SK-N-SH (cell line): Measurements from ENCODE around the gene CHST11. TPM values are rescaled to one million over a fixed set of nuclear protein-coding genes. Genes with fewer than 3 reads are reported as not detected.
A peak's percentile ranks its signal among the peaks of the same experiment; 100 is the strongest.

ENCODE experiments used
- CTCF ChIA-PET: fragments of 300-600, 350-600 bp; formaldehyde crosslinking; extraction: SDS; loops from one replicate; lab custom pipeline; 2021; lab: Yijun Ruan, JAX
- POLR2A ChIA-PET: fragments of 350-600 bp; sonication (Branson Sonifier 250); formaldehyde crosslinking; extraction: SDS; loops from one replicate; lab custom pipeline; 2020; ENCODE audit warnings: antibody characterized with exemption, inconsistent platforms; lab: Yijun Ruan, JAX
- DNase-seq: peaks from one replicate; pipeline ENCODE4 v3.0.0; 2012
- H2AFZ ChIP-seq: fragments of 200-600 bp; sonication (generic); 2 replicates; pipeline ENCODE4 v1.8.1; 2016; ENCODE audit warnings: antibody characterized with exemption, mild to moderate bottlenecking, low read depth
- H3F3A ChIP-seq: fragments of 200-600 bp; sonication (generic); replicated peaks from 2 replicates; pipeline ENCODE3; 2016; ENCODE audit warnings: antibody characterized with exemption, mild to moderate bottlenecking; ENCODE audit not compliant: insufficient read depth
- H3K27ac ChIP-seq, 2 experiments: fragments of 200-500 bp in 1 of 2; fragments of 200-600 bp in 1 of 2; sonication (Bioruptor generic) in 1 of 2; sonication (generic), shearing (Covaris generic) in 1 of 2; 2 replicates each; pipeline versions ENCODE4 v1.5.1 to v1.6.1; 2014 to 2016; ENCODE audit warnings: low read depth in 2 of 2, inconsistent platforms in 1 of 2, low read length in 1 of 2, mild to moderate bottlenecking in 1 of 2, mixed read lengths in 1 of 2
- H3K27me3 ChIP-seq: fragments of 200-600 bp; sonication (generic), shearing (Covaris generic); 2 replicates; pipeline ENCODE4 v1.6.1; 2016; ENCODE audit warnings: mixed run types; ENCODE audit not compliant: insufficient read depth
- H3K36me3 ChIP-seq, 2 experiments: fragments of 200-500 bp in 1 of 2; fragments of 200-600 bp in 1 of 2; sonication (Bioruptor generic) in 1 of 2; sonication (generic) in 1 of 2; replicated peaks in 1 of 2; 2 replicates each; pipeline versions ENCODE3 to v1.5.1; 2014 to 2016; ENCODE audit warnings: low read length in 1 of 2, mild to moderate bottlenecking in 1 of 2; ENCODE audit not compliant: insufficient read depth in 2 of 2, control insufficient read depth in 1 of 2
- H3K4me1 ChIP-seq, 2 experiments: fragments of 200-500 bp in 1 of 2; fragments of 200-600 bp in 1 of 2; sonication (Bioruptor generic) in 1 of 2; sonication (generic), shearing (Covaris generic) in 1 of 2; 2 replicates each; pipeline versions ENCODE4 v1.5.1 to v1.6.1; 2014 to 2016; ENCODE audit warnings: low read depth in 1 of 2, low read length in 1 of 2, mixed run types in 1 of 2; ENCODE audit not compliant: insufficient read depth in 2 of 2, control insufficient read depth in 1 of 2
- H3K4me2 ChIP-seq: fragments of 200-600 bp; sonication (generic), shearing (Covaris generic); 2 replicates; pipeline ENCODE4 v1.6.1; 2017; ENCODE audit warnings: mixed run types
- H3K4me3 ChIP-seq, 2 experiments: fragments of 200-500 bp in 1 of 2; fragments of 200-600 bp in 1 of 2; sonication (Bioruptor generic) in 1 of 2; sonication (generic), shearing (Covaris generic) in 1 of 2; 2 replicates each; pipeline versions ENCODE4 v1.5.1 to v1.8.1; 2014 to 2016; ENCODE audit warnings: low read depth in 2 of 2, inconsistent platforms in 1 of 2, low read length in 1 of 2, mild to moderate bottlenecking in 1 of 2, mixed read lengths in 1 of 2, moderate library complexity in 1 of 2
- H3K79me2 ChIP-seq: fragments of 200-600 bp; sonication (generic); 2 replicates; pipeline ENCODE4 v1.8.1; 2017; ENCODE audit warnings: mild to moderate bottlenecking; ENCODE audit not compliant: insufficient read depth
- H3K9ac ChIP-seq: fragments of 200-600 bp; sonication (generic); 2 replicates; pipeline ENCODE4 v1.6.1; 2017; ENCODE audit warnings: mixed run types
- H3K9me2 ChIP-seq: fragments of 200-600 bp; sonication (generic); 2 replicates; pipeline ENCODE4 v1.6.1; 2017; ENCODE audit warnings: mixed run types
- H3K9me3 ChIP-seq: fragments of 200-600 bp; sonication (generic); 2 replicates; pipeline ENCODE4 v1.6.1; 2017; ENCODE audit warnings: mixed run types, mild to moderate bottlenecking, moderate library complexity
- H4K20me1 ChIP-seq: fragments of 200-600 bp; sonication (generic); 2 replicates; pipeline ENCODE4 v1.6.1; 2017; ENCODE audit warnings: mild to moderate bottlenecking, mixed run types; ENCODE audit not compliant: insufficient read depth
- CTCF ChIP-seq: fragments of 200-600 bp; sonication (generic); IDR thresholded peaks from 2 replicates; pipeline ENCODE4 v1.6.1; 2017; ENCODE audit warnings: antibody characterized with exemption, mild to moderate bottlenecking, moderate library complexity
- EZH2phosphoT487 ChIP-seq: fragments of 200-600 bp; sonication (generic); IDR thresholded peaks from 2 replicates; pipeline ENCODE4 v1.6.1; 2017; ENCODE audit warnings: low read depth, mixed run types, mild to moderate bottlenecking, antibody characterized with exemption, moderate library complexity, borderline replicate concordance
- GABPA ChIP-seq: IDR thresholded peaks from 2 replicates; pipeline ENCODE4 v1.4.0; 2012; ENCODE audit warnings: low read depth, mild to moderate bottlenecking
- IRF3 ChIP-seq: fragments of 150-350 bp; IDR thresholded peaks from 2 replicates; pipeline ENCODE4 v1.6.1; 2016; ENCODE audit warnings: mild to moderate bottlenecking, low read depth, low read length
- JUND ChIP-seq: IDR thresholded peaks from 2 replicates; pipeline ENCODE4 v1.4.0; 2012
- NFIC ChIP-seq: IDR thresholded peaks from 2 replicates; pipeline ENCODE4 v1.4.0; 2012; ENCODE audit warnings: borderline replicate concordance
- NRF1 ChIP-seq: IDR thresholded peaks from 2 replicates; pipeline ENCODE4 v1.6.1; 2012; ENCODE audit warnings: low read depth, mild to moderate bottlenecking, low read length
- RXRA ChIP-seq: IDR thresholded peaks from 2 replicates; pipeline ENCODE4 v1.4.0; 2012; ENCODE audit warnings: low read depth, mild to moderate bottlenecking, borderline replicate concordance
- SIN3A ChIP-seq: IDR thresholded peaks from 2 replicates; pipeline ENCODE4 v1.6.1; 2012; ENCODE audit warnings: low read depth, mild to moderate bottlenecking, low read length, moderate library complexity, borderline replicate concordance
- SMC3 ChIP-seq: IDR thresholded peaks from 2 replicates; pipeline ENCODE4 v1.6.1; 2012; ENCODE audit warnings: low read depth, low read length, improper control_type of control experiment
- TAF1 ChIP-seq: IDR thresholded peaks from 2 replicates; pipeline ENCODE4 v1.6.1; 2012; ENCODE audit warnings: low read depth, mild to moderate bottlenecking, low read length, moderate library complexity, borderline replicate concordance
- USF1 ChIP-seq: IDR thresholded peaks from 2 replicates; pipeline ENCODE4 v1.4.0; 2012; ENCODE audit warnings: low read depth, borderline replicate concordance
- USF2 ChIP-seq: fragments of 150-350 bp; IDR thresholded peaks from 2 replicates; pipeline ENCODE4 v1.6.1; 2017; ENCODE audit warnings: antibody characterized with exemption, low read length, low read depth, borderline replicate concordance
- YY1 ChIP-seq: IDR thresholded peaks from 2 replicates; pipeline ENCODE4 v1.4.0; 2012; ENCODE audit warnings: low read depth, mild to moderate bottlenecking
- ZBTB33 ChIP-seq: IDR thresholded peaks from 2 replicates; pipeline ENCODE4 v1.4.0; 2012; ENCODE audit warnings: low read depth, borderline replicate concordance
- WGBS: methylation state at CpG from one replicate; pipeline ENCODE4 v1.1.6; 2017; ENCODE audit warnings: low lambda C conversion rate; 5-methylcytosine and 5-hydroxymethylcytosine counted together
- polyA plus RNA-seq, 3 experiments: library from polyadenylated mRNA; depleted of rRNA; stranded (reverse); fragments of >200 nt; gene quantifications; 2 replicates each; pipeline ENCODE4 v1.2.3, GENCODE V29; 2012

Gene CHST11
- polyA plus RNA-seq, 1 of the 3 experiments (the other 2 are of a cell fraction) = 18.6 TPM

GRCh38 chr12:104653730-104654664 is 197.2 kb downstream of the CHST11 start:
- Histone ChIP-seq H3K9ac (no peak overlapping the region), H3K27me3 (no peaks in the 10 kb centered on the region), H3K9me2 (no peaks in the 10 kb centered on the region), H3K36me3 (no peaks in the 10 kb centered on the region), H3F3A (no peaks in the 10 kb centered on the region), H4K20me1 (no peaks in the 10 kb centered on the region), H3K79me2 (no peaks in the 10 kb centered on the region), H3K4me1 (peaks cover 0 to 32% of the 10 kb centered on the region in 2 experiments; a peak in 2 of 4 replicates), H3K27ac (no peak overlapping the region), H2AFZ (no peak overlapping the region), H3K4me2 (no peak overlapping the region), H3K4me3 (no peak overlapping the region), H3K9me3 (no peaks in the 10 kb centered on the region)
- TF ChIP-seq NRF1 (no peak), SMC3 (peak; percentile 17; the same call in 1 of the 2 replicates), EZH2phosphoT487 (no peak), CTCF (peak; percentile 43)
- ChIA-PET POLR2A (no interaction called here), CTCF (interaction anchor here (0.9 to 1.2 kb wide), 3 partner anchors 13 to 272 kb away, joined by 3 to 4 read pairs (median 3); no protein-coding TSS in a partner anchor)
- 88% methylated on average over 12 of the region's 12 CpGs for WGBS
- no peak for DNase-seq

- Histone ChIP-seq H3K4me1 (peaks cover 0 to 27% of the 10 kb centered on the region in 2 experiments; a peak in 2 of 4 replicates), H3K4me3 (no peak overlapping the region), H3F3A (no peaks in the 10 kb centered on the region), H3K27me3 (no peaks in the 10 kb centered on the region), H3K79me2 (no peaks in the 10 kb centered on the region), H3K9me2 (no peaks in the 10 kb centered on the region), H3K9ac (no peak overlapping the region), H4K20me1 (no peaks in the 10 kb centered on the region), H3K27ac (no peak overlapping the region), H2AFZ (no peak overlapping the region), H3K36me3 (no peaks in the 10 kb centered on the region), H3K4me2 (no peak overlapping the region), H3K9me3 (no peaks in the 10 kb centered on the region)
- no peak for TF ChIP-seq NFIC
- TF ChIP-seq USF2 = no peak
- no peak for TF ChIP-seq JUND
- no peak for TF ChIP-seq USF1
- no peak for TF ChIP-seq TAF1
- no peak for TF ChIP-seq GABPA
- TF ChIP-seq YY1 = no peak
- TF ChIP-seq ZBTB33 = no peak
- TF ChIP-seq SIN3A = no peak
- no peak for TF ChIP-seq IRF3
- no peak for TF ChIP-seq RXRA
- ChIA-PET POLR2A (no interaction called here), CTCF (interaction anchor here (0.9 to 1.2 kb wide), 2 partner anchors 12 to 34 kb away, joined by 3 to 4 read pairs; no protein-coding TSS in a partner anchor)
- no peak for DNase-seq
- WGBS = 96% methylated on average over 12 of the region's 16 CpGs
These were observed 198.2 kb downstream of the CHST11 start for GRCh38 chr12:104654665-104655609.
